ENCODE data around the gene BANK1.

BANK1 gene

DNA sequence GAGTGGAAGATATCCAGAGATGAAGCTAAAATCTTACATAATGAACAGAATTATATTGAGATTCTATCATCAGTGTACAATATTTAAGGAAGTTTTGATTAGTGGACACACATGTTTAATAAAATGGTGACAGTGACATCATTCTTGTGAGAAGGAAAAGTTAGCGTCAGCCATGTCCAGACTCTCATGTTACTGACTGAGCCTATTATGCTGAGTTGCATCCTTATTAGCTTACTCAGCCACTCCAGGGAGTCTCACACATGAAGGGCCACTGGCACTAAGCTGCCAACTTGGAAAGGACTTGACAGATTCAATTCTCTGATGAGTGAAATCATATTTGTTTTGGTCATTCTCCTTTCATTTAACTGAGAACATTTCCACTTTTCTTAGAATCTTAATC lies 170.6 kb downstream of the BANK1 start:
- Histone ChIP-seq H3K4me1 (ENCODE audit: insufficient read depth, insufficient read length) (no peaks in the 10 kb centered on the region), H3K9ac (ENCODE audit: insufficient read length, low read depth) (no peak overlapping the region), H3K27me3 (ENCODE audit: insufficient read depth, insufficient read length) (no peaks in the 10 kb centered on the region), H3K36me3 (ENCODE audit: insufficient read depth, insufficient read length, low read length) (no peaks in the 10 kb centered on the region), H3K9me3 (ENCODE audit: insufficient read depth, low read length) (no peaks in the 10 kb centered on the region), H3K4me3 (ENCODE audit: insufficient read length, low read depth) (no peak overlapping the region)
- DNase-seq (ENCODE audit: low read depth, low spot score) = no peak
- TF ChIP-seq ZNF274 (IDR thresholded peaks at IDR 0.05; ENCODE audit: low read depth, low read length) = no peak
- TF ChIP-seq SUZ12 (IDR thresholded peaks at IDR 0.05; ENCODE audit: extremely low read depth, insufficient read depth, insufficient read length) = no peak
- TF ChIP-seq YY1 (IDR thresholded peaks at IDR 0.05; ENCODE audit: insufficient read depth, insufficient read length) = no peak

- H3K9ac ChIP-seq (ENCODE audit: insufficient read length, low read depth) = no peak overlapping the region
- no peak overlapping the region for H3K4me3 ChIP-seq (ENCODE audit: insufficient read length, low read depth)
- no peaks in the 10 kb centered on the region for H3K27me3 ChIP-seq (ENCODE audit: insufficient read depth, insufficient read length)
- no peaks in the 10 kb centered on the region for H3K4me1 ChIP-seq (ENCODE audit: insufficient read depth, insufficient read length)
- no peak for TF ChIP-seq ZNF274 (IDR thresholded peaks at IDR 0.05; ENCODE audit: low read depth, low read length)
- no peak for TF ChIP-seq YY1 (IDR thresholded peaks at IDR 0.05; ENCODE audit: insufficient read depth, insufficient read length)
- TF ChIP-seq SUZ12 (IDR thresholded peaks at IDR 0.05; ENCODE audit: extremely low read depth, insufficient read depth, insufficient read length) = no peak
- no peak for DNase-seq (ENCODE audit: low read depth, low spot score)
- H3K9me3 ChIP-seq (ENCODE audit: insufficient read depth, low read length) = no peaks in the 10 kb centered on the region
- H3K36me3 ChIP-seq (ENCODE audit: insufficient read depth, insufficient read length, low read length) = no peaks in the 10 kb centered on the region
Observed at GRCh38 chr4:101967697-101968346, 177.3 kb downstream of the BANK1 start.

DNA sequence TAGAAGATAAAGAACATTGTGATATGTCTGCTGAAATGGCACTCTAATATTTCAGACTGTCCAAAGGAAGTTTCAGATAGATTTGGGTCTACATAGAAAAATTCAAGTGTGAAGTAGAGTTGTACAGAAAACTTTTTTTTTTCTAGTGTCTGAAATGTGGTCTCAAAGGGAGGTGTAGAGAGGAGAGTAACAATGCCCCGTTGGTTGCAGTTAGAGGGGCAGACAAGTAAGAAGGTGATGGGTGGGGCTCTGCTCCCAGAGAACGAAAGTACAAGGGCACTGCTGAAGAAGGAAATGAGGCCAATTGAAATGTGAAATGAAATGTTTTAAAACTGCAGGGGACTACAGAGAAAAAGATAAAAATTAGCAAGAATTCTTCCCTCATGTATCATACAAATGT lies 177.8 kb downstream of the BANK1 start:
- Histone ChIP-seq H3K36me3 (ENCODE audit: insufficient read depth, insufficient read length, low read length) (no peaks in the 10 kb centered on the region), H3K4me3 (ENCODE audit: insufficient read length, low read depth) (no peak overlapping the region), H3K9ac (ENCODE audit: insufficient read length, low read depth) (no peak overlapping the region), H3K27me3 (ENCODE audit: insufficient read depth, insufficient read length) (no peaks in the 10 kb centered on the region), H3K4me1 (ENCODE audit: insufficient read depth, insufficient read length) (no peaks in the 10 kb centered on the region), H3K9me3 (ENCODE audit: insufficient read depth, low read length) (no peaks in the 10 kb centered on the region)
- TF ChIP-seq YY1 (IDR thresholded peaks at IDR 0.05; ENCODE audit: insufficient read depth, insufficient read length) (no peak), SUZ12 (IDR thresholded peaks at IDR 0.05; ENCODE audit: extremely low read depth, insufficient read depth, insufficient read length) (no peak), ZNF274 (IDR thresholded peaks at IDR 0.05; ENCODE audit: low read depth, low read length) (no peak)
- no peak for DNase-seq (ENCODE audit: low read depth, low spot score)

DNA sequence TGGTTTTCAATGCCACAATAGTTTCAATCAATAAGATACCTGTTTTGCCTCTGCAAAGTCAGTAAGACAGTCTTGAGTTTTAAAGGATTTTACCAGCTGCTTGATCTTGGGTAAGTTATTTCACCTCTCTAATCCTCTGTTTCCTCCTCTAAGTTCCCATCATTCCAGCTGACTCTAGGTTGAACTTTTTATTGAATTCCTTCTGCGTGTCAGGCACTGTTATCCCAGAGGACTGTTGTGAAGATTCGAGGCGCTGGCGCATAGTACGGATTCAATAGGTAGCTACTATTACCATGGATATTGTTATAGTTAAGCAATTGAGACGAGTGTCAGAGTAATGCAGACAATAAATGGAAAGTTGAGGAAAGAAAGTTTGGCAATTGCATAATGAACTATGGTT lies 179.4 kb downstream of the BANK1 start:
- no peak overlapping the region for H3K4me3 ChIP-seq (ENCODE audit: insufficient read length, low read depth)
- no peaks in the 10 kb centered on the region for H3K9me3 ChIP-seq (ENCODE audit: insufficient read depth, low read length)
- TF ChIP-seq YY1 (IDR thresholded peaks at IDR 0.05; ENCODE audit: insufficient read depth, insufficient read length) (no peak), ZNF274 (IDR thresholded peaks at IDR 0.05; ENCODE audit: low read depth, low read length) (no peak), SUZ12 (IDR thresholded peaks at IDR 0.05; ENCODE audit: extremely low read depth, insufficient read depth, insufficient read length) (no peak)
- no peaks in the 10 kb centered on the region for H3K27me3 ChIP-seq (ENCODE audit: insufficient read depth, insufficient read length)
- H3K36me3 ChIP-seq (ENCODE audit: insufficient read depth, insufficient read length, low read length) = no peaks in the 10 kb centered on the region
- DNase-seq (ENCODE audit: low read depth, low spot score) = no peak
- H3K9ac ChIP-seq (ENCODE audit: insufficient read length, low read depth) = no peak overlapping the region
- H3K4me1 ChIP-seq (ENCODE audit: insufficient read depth, insufficient read length) = no peaks in the 10 kb centered on the region

- Histone ChIP-seq H3K27me3 (ENCODE audit: insufficient read depth, insufficient read length) (no peaks in the 10 kb centered on the region), H3K9ac (ENCODE audit: insufficient read length, low read depth) (no peak overlapping the region), H3K4me1 (ENCODE audit: insufficient read depth, insufficient read length) (no peaks in the 10 kb centered on the region), H3K9me3 (ENCODE audit: insufficient read depth, low read length) (no peaks in the 10 kb centered on the region), H3K36me3 (ENCODE audit: insufficient read depth, insufficient read length, low read length) (no peaks in the 10 kb centered on the region), H3K4me3 (ENCODE audit: insufficient read length, low read depth) (no peak overlapping the region)
- no peak for DNase-seq (ENCODE audit: low read depth, low spot score)
- TF ChIP-seq SUZ12 (IDR thresholded peaks at IDR 0.05; ENCODE audit: extremely low read depth, insufficient read depth, insufficient read length) (no peak), ZNF274 (IDR thresholded peaks at IDR 0.05; ENCODE audit: low read depth, low read length) (no peak), YY1 (IDR thresholded peaks at IDR 0.05; ENCODE audit: insufficient read depth, insufficient read length) (no peak)
Observed at GRCh38 chr4:101970547-101971155, 180.1 kb downstream of the BANK1 start.

- TF ChIP-seq ZNF274 (IDR thresholded peaks at IDR 0.05; ENCODE audit: low read depth, low read length) = no peak
- TF ChIP-seq SUZ12 (IDR thresholded peaks at IDR 0.05; ENCODE audit: extremely low read depth, insufficient read depth, insufficient read length) = no peak
- TF ChIP-seq YY1 (IDR thresholded peaks at IDR 0.05; ENCODE audit: insufficient read depth, insufficient read length) = no peak
- Histone ChIP-seq H3K4me1 (ENCODE audit: insufficient read depth, insufficient read length) (no peaks in the 10 kb centered on the region), H3K9me3 (ENCODE audit: insufficient read depth, low read length) (no peaks in the 10 kb centered on the region), H3K36me3 (ENCODE audit: insufficient read depth, insufficient read length, low read length) (no peaks in the 10 kb centered on the region), H3K4me3 (ENCODE audit: insufficient read length, low read depth) (no peak overlapping the region), H3K9ac (ENCODE audit: insufficient read length, low read depth) (no peak overlapping the region), H3K27me3 (ENCODE audit: insufficient read depth, insufficient read length) (no peaks in the 10 kb centered on the region)
- no peak for DNase-seq (ENCODE audit: low read depth, low spot score)
Observed at GRCh38 chr4:101972791-101973190, 182.3 kb downstream of the BANK1 start.

DNA sequence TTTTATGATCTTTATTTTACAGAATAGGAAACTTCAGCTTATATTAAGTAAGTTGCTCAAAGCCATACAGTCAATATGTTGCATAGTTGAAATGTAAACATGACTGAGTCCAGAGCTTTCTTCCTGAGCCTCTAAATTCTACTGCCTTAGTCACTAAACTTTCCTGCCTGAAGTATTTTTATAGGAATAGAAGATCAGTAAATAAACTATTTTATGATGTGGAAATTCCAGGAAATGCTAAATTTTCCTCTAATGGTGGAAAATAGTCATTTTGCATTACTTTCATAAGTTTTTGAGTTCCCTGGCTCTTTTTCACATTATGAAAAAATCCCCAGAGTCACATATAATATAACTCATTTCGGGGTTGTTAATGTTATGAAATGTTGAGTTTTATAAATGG lies 182.8 kb downstream of the BANK1 start:
- no peaks in the 10 kb centered on the region for H3K36me3 ChIP-seq (ENCODE audit: insufficient read depth, insufficient read length, low read length)
- H3K9me3 ChIP-seq (ENCODE audit: insufficient read depth, low read length) = no peaks in the 10 kb centered on the region
- no peak overlapping the region for H3K4me3 ChIP-seq (ENCODE audit: insufficient read length, low read depth)
- no peaks in the 10 kb centered on the region for H3K27me3 ChIP-seq (ENCODE audit: insufficient read depth, insufficient read length)
- DNase-seq (ENCODE audit: low read depth, low spot score) = no peak
- H3K4me1 ChIP-seq (ENCODE audit: insufficient read depth, insufficient read length) = no peaks in the 10 kb centered on the region
- H3K9ac ChIP-seq (ENCODE audit: insufficient read length, low read depth) = no peak overlapping the region
- no peak for TF ChIP-seq SUZ12 (IDR thresholded peaks at IDR 0.05; ENCODE audit: extremely low read depth, insufficient read depth, insufficient read length)
- no peak for TF ChIP-seq YY1 (IDR thresholded peaks at IDR 0.05; ENCODE audit: insufficient read depth, insufficient read length)
- no peak for TF ChIP-seq ZNF274 (IDR thresholded peaks at IDR 0.05; ENCODE audit: low read depth, low read length)

Data from NT2/D1 (cell line).